Measurements from ENCODE around the gene ARFGEF2.

DNA sequence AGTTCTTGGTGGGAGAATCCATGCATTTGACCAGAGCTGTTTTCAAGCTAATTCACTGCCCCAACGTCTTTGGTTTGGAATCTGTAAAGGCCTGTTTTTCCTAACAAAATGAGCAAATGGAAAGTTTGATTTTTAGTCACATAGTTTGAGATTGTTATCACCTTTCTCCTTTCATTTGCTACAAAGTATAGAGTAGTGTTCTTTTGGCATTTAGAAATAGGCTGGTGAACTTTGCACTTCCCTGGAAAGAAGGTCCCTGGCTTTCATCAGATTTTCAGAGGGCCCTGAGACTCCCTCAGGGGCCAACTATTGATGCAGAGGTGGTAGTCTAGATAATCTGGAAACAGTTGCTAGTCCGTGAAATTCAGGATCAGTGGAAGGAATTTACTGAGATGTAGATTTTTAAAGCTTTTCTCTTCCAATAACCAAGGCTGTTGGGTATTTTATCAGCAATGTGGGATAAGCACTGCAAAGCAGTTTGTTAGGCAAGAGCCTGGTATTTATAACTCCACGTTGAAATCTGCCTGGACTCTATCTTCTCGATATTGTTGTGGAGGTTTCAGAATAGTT, 1.7 kb downstream of the ARFGEF2 start:
- TF ChIP-seq, protein P1, sequence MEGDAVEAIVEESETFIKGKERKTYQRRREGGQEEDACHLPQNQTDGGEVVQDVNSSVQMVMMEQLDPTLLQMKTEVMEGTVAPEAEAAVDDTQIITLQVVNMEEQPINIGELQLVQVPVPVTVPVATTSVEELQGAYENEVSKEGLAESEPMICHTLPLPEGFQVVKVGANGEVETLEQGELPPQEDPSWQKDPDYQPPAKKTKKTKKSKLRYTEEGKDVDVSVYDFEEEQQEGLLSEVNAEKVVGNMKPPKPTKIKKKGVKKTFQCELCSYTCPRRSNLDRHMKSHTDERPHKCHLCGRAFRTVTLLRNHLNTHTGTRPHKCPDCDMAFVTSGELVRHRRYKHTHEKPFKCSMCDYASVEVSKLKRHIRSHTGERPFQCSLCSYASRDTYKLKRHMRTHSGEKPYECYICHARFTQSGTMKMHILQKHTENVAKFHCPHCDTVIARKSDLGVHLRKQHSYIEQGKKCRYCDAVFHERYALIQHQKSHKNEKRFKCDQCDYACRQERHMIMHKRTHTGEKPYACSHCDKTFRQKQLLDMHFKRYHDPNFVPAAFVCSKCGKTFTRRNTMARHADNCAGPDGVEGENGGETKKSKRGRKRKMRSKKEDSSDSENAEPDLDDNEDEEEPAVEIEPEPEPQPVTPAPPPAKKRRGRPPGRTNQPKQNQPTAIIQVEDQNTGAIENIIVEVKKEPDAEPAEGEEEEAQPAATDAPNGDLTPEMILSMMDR (IDR thresholded peaks at IDR 0.05): no peak
- TF ChIP-seq POLR2A (IDR thresholded peaks at IDR 0.05; ENCODE audit: low read depth) (no peak), POLR2AphosphoS5 (IDR thresholded peaks at IDR 0.05) (no peak), EP300 (IDR thresholded peaks at IDR 0.05) (no peak)

Data from esophagus muscularis mucosa (tissue), 4 donors.